CD4-positive, alpha-beta T cell treated with Interleukin-6 at 100 ng/mL for 8 hours (primary cell): Measurements from ENCODE around the gene CACNA1D.

ENCODE experiments used
- DNase-seq: peaks from one replicate; pipeline ENCODE4 v3.0.0-alpha.2; 2020; ENCODE audit warnings: mixed read lengths, low spot score

The CACNA1D gene

DNA sequence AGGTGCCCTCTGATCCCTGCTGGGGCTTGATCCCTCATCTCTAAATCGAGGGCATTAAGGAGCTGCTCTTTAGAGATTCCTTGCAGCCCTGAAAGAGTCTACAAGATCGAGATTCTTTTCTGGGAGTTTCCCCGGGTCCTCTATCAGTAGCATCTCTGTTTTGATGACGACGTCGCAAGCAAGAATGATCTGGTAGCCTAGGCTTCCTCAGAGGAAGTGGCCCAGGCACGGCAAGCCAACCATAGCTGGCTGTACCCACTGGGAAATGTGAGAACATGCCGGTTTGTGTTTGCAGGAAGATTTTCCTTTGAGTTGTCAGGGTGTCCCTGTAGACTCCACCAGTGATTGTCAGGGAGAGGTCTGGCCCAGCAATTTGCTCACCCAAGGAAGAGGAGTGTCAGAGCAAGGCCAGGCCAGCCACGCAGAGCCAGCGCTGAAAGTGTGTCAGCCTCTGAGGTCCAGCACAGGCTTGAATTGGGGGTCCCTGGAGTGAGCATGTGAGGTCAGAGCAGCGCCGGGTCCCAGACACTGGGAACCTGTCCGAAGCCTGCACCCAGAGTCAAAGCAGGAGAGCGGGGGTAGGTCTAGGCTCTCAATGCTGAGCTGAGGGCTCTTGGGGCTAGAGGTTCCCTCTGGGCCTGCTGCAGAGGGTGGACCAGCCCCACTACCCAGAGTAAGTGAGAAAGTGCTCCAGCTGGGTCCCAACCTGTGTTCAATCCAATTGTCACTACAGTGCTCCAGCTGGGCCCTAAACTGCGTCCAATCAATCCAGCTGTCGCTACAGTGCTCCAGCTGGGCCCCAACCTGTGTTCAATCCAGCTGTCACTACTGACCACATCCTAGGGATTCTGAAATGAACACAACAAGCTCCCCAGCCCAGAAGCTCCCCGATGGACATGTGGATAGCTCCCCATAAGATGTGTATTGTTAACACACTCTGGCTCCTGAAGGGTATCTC, 256.1 kb downstream of the CACNA1D start:
- no peak for DNase-seq

DNA sequence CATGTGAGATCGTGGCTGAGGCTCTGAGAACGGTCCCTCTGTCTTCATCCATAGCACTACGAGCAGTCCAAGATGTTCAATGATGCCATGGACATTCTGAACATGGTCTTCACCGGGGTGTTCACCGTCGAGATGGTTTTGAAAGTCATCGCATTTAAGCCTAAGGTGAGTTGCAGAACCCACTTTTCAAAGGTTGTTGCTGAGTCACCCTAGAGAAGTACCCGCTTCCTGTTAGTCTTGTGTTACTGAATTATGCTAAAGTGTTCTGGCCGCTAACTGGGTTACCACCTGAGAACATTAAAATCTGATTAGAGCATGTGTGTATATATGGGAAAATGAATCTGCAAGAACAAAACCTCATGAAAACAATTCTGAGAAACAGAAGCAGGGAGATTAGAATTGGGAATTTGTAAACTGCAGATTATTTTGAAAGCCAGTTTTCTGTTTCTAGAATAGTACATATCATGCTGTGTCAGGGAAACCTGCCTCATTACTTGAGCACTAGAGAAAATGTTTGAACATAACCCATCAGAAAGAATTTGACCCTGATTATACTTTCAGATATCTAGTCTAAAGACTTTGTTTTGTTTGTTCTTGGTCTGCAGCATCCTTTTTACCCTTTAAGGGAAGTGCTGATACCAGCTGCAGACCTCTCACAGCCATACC, 259.2 kb downstream of the CACNA1D start:
- DNase-seq: peak; percentile 42

DNA sequence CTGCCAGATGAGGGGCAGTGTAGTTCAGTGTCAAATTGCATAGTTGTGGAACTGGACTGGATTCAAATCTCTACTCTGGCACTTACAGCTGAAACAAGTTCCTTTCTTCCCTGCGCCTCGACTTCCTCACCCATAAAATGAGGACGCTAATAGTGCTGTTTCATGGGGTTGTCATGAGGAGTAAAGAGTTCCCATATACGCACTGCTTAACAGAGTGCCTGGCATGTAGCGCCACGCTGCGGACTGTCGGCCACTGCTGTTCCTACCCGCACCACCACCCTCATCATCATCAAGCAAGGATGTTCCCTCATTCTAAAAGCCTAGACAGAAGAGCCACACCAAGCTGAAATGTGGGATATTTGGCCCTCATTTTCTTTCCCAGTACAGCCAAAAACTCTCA, 259.9 kb downstream of the CACNA1D start:
- DNase-seq: no peak

DNA sequence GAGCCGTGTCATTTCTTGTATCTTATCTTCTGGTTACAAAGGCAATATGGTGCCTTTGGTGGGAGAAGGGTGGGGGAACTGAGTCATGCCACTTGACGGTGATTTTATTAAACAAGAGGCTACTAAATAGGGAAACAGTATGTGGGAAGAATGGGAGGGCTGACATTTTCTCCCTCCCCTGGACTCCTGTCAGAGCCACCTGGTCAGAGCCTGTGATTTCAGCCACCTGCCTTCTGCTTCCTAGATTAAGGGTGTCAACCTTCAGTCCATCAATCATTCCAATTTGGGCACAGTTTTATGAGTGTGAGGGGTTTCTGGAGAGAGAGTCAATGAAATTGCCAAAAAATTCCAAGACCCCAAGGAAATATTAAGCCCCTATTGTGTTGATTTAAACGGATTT, 264.4 kb downstream of the CACNA1D start:
- no peak for DNase-seq

DNA sequence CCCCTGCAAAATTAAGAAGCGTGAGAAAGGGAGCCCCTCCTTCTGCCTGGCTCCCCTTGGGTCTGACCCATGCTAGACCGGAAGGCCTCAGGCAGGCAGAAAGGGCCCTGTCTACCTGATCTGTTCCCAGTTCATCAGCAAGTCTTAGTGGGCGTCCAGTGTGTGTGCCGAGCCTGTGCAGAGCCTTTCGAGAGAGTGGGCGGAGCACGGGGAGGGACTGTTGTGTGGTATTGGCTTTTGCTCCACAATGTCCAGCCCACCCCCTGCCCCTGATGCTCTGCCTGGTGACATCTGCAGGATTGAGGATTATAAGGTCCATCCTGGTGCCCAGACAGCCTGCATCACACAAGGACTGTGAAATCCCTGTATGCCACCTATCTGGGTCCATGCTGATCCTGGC, 268.9 kb downstream of the CACNA1D start:
- no peak for DNase-seq

DNA sequence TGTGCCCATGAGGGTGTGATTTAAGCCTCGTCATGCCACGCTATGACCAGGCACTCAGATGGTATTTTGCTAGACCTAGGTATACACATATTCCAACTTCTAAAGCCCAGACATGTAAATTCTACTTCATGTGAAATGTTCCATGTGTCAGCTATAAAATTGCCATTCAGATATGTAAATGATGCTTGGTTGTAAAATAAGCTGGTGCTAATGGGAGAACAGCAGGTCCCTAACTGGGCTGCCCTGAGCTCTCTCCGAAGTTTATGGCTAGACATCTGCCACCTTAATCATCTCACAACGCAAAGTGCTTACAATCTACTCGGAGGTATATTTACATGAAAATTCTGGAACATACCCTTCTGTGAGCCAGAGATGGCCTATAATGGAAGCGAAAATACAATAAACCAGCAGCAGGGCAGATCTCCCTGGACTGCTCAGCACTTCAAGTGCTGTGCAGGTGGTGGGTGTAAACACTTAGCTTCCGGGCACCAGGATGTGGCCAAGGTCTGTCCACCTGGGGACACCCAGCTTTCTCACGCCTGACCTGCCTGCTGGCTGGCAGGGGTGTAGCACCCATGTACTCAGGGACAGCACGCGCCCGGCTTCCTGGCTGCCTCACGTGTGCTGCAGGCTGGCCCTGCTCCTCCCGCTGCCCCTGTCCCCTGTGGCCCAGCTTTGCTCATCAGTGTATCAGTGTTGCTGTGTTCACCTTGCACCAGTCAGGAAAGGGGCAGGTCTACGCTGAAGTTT, 269.8 kb downstream of the CACNA1D start:
- no peak for DNase-seq

DNA sequence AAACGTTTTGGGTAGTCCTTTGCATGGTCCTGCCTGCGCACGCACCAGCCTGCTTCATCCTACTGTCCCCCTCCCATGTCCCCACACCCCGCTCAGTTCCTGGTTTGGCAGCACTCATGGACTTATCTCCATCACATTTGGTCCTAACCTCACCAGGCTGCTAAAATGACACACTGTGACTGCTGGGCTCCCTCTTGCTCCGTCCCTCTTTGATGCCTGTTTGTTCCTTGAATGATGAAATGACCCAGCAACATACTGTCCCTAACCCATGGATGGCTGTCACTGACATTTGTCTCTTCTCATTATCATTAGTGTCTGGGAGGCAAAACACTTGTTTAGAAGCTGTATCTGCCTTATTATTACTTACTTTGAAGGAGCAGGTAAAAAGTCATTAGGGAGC, 271.3 kb downstream of the CACNA1D start:
- no peak for DNase-seq

DNA sequence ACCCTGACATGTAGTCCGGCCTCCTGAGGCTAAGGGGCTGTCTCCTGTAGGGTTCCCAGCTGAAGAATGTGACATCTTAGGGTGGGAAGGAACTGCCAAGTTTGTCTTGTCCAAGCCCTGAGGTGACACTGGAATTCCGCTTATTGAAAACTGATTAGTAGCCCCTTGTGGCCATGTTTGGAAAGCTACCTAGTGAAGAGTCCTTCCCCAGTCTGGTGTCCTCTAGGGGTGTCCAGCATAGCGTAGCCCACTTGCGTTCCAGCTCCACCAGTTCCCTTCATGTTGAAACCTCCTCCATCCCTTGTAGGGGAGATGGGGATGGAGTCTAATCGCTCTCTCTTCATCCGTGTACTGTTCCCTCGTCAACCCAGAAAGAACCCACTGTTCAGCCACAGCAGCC, 272.3 kb downstream of the CACNA1D start:
- DNase-seq: no peak

DNA sequence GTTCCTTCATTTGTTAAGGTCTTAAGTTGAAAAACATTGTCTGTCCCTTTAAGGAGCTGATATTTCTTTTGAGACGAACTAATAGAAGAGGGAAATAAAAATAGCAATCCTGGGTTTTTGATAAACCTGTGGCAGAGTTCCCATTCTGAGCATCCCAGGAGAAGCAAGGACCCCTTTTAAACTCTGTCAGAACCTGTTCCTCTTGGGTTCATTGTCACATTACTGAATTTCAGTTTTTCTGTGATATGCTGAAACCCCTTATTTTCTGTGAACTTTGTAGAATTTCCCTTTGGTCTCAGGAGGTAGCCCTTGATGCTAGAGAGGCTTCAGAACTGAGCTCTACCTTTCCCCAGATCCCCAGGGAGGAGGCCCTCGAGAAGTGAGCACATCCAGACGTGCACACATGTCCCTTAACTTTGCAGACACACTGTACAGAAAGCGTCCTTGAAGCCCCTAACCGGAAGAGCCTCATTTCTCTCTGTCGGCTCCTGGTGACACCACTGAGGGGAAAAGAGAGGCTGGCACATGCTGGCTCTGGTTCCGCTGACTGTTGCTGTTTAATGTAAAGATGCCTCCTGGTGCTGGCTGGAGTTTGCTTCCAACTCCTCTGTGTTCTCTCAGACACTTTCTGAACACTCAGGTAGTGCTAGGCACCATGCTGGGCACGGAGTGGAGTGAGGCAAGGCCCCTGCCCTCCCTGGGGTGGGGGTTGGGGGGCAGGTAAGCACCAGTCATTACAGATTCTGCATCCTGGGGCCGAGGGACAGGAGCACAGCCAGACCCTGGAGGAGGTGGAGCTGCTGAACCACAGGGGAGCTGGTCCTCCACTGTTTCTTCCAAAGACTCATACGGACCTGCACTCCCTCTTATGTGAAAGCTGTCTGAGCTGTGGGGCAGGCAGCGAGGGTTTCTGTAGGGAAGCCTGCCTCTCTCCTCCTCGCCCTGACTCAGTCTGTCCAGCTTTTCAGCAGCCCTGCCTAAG, 274.4 kb downstream of the CACNA1D start:
- no peak for DNase-seq

DNA sequence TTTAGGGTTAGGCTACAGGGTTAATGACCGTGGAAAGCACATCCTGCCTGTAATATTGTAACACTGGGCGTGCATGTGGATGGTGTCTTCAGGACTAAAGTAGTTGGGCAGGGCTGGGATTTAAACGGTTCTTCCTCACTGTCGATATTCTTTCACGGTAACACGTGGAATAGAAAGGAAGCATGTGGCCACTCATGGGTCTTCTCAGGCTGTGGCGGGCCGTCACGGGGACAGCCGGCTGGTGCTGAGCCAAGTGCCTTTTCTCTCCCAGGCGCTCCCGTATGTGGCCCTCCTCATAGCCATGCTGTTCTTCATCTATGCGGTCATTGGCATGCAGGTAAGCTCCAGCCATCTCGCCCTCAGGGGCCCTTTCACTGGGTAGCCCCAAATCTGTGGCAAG, 278.2 kb downstream of the CACNA1D start:
- no peak for DNase-seq

DNA sequence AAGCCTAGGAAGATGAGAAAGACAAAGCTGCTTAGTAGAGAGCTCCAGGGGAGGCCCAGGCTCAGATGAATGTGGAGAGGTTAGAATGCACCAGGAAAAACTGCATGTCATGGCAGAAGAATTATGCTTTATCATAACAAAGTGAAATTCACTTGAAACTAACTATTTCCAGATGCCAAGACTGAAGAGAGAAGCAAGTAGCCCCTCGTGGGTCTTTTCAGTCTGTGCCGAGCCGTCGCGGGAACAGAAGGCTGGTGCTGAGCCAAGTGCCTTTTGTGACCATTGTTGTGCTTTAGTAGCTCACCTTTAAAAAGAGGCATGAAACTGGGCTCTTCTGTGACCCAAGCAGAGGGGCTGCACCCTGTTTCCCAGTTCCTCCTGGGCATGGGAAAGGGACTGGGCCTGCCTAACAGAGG, 278.6 kb downstream of the CACNA1D start:
- DNase-seq: no peak

DNA sequence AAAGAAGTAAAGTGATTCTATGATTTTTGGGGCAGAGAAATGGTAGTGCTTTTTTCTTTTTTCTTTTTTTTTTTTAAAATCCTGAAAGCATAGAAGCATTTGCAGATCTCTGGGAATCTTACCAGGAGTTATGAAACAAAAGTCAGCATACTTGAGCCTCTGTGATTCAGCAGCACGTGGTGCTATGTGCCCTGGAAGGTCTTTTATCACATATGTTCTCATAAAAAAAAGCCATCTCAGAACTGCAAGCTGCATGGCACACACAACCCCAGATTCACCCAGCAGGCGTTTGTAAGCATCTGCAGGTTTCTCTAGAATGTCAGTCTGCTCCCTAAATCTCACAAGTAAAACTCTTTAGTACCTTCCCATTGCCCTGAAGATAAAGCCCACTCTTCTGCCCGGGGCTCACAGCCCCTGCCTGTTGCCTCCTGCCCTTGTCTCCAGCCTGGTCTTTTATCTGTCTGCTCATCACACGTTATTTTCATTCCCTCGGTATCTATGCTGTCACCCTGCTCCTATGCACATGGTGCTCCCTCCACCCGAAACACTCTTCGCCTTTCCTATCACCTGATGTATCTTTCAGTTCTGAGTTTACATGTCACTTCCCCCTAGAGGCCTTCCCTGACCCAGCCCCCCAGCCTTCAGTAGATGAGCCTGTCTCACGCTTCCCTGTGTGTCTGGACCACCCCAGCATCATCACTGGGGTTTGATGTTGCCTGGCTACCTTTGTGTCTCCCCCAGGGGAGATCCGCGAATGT, 279.4 kb downstream of the CACNA1D start:
- DNase-seq: no peak

DNA sequence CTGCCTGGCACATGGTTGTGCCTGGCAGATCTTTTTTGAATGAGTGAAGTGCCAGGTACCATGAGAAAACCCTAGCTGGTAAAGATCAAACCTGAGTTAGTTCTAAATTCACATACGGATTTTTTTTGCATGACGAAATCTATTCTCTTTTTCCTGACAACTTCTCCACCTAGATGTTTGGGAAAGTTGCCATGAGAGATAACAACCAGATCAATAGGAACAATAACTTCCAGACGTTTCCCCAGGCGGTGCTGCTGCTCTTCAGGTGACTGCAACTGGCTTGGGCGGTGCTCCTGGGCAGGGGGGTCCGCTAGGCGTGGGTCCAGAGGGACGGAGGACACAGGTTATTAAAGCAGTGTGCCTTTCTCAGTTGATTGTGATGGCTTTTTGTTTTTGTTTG, 280.0 kb downstream of the CACNA1D start:
- DNase-seq: no peak

DNA sequence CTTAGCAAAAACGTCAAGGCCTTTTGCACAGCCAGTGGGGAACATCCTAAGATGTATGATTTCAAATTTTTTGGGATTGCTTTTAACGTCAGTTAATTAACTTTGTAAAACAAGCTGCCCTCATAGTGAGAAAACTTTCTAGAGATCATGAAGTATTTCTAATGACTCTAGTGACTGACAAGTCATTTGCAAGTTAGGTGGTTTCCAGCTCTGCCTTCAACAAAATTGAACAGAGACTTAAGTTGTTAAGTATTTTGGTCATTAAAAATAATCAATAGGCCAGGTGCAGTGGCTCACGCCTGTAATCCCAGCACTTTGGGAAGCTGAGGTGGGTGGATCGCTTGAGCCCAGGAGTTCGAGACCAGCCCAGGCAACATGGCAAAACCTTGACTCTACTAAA, 280.6 kb downstream of the CACNA1D start:
- DNase-seq: no peak

DNA sequence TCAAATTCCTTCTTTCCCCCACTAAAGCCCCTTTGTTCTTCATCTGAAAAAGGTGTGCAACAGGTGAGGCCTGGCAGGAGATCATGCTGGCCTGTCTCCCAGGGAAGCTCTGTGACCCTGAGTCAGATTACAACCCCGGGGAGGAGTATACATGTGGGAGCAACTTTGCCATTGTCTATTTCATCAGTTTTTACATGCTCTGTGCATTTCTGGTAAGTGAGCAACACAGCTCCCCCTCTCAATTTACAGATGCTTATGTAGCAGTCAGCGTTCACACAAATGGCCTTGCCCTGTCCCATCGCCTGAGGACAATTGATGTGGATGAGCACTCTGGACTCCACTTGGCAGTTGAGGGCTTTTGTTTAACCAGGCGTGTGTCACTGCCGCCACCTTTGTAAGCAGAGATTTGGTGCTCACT, 281.4 kb downstream of the CACNA1D start:
- no peak for DNase-seq

DNA sequence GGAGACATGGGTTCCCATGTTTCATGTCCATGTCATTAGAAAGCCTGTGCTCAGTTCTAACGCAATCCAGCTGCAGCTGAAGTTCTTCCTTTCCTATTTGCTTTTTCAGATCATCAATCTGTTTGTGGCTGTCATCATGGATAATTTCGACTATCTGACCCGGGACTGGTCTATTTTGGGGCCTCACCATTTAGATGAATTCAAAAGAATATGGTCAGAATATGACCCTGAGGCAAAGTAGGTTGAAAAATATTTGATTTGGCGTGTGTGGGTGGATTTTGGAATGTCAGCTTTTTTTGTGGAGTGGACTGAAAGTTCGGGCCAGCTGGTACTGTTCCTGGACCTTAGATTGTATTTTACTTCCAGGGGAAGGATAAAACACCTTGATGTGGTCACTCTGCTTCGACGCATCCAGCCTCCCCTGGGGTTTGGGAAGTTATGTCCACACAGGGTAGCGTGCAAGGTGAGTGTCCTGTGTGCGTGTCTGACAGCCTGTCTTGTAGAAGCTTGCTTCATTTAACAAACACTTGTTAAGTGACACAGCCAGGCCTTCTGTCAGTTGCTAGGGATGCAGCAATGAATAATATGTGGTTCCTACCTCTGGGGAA, 282.2 kb downstream of the CACNA1D start:
- DNase-seq: no peak

DNA sequence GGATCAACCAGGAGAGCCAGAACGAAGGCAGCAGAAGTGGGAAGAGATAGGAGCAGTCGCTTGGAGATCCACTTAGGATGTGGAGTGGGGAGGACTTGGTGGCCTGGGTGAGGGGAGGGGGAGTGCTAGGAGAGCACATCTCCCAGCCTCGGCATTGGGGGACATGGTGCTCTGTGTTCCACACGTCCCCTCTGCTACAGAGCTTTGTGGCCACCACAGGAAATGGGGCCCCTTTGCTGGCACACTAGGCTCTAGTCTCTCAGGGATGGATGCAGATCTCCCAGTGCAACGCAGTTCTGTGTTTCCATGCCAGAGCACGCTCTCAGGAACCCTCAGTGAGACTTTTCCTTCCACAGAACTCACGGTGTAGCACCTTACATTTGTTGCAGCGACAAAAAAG, 283.1 kb downstream of the CACNA1D start:
- no peak for DNase-seq

DNA sequence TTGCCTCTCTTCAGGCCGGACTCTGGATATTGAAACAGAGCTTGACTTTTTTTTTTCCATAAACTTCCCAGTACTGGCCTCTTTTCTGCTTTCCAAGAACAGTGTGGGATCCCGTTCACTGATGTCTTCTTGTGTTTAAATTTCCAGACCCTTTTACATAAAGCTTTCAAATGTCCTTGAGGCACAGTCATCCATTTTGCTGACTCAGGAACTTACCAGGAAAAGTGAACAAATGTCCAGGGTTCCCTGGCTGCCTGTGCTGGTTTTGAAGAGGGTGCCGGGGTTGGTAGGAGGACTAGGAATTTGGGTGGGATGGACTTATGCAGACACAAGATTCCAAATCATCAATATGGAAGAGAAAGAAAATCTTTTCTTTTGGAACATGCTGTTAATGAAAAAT, 283.7 kb downstream of the CACNA1D start:
- DNase-seq: no peak

DNA sequence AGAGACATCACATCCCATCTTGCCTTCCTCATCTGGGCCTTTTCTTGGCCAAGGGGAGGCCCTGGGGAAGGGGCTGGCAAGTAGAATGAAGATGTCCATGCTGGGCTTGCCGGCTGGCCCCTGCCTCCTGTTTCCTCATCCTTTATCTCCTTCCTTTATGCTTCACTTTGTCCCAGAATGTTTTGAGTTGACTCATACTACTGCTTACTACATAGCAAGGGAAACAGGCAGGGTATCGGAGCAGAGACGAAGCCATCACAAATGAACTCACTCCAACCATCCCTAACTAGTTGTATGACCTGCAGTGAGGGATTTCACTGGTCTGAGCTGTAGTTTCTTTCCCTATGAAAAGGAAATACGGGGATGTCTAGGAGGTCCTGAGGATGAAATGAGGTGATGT, 285.8 kb downstream of the CACNA1D start:
- DNase-seq: no peak

DNA sequence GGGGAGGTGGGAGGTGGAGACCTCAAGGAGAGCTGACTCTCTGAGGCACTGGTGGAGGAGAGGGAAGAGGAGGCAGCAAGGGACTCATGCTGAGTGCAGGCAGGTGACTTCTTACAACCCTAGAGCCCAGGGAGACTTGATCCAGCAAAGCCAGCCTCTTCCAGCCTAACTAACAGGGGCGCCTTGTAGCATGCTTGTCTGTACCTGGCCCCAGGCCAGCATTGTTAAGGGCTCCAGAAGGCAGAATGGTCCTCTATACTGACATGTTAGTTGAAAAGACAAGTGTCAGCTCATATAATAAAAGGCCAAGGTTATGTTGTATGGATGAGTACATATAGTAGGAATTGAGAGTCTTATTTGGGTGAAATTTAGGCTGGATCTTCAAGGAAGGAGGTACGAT, 286.4 kb downstream of the CACNA1D start:
- DNase-seq: no peak
